Neural progenitor cell (in vitro differentiated cells): Measurements from ENCODE around the gene CLTCL1. TPM values are rescaled to one million over a fixed set of nuclear protein-coding genes. Genes with fewer than 3 reads are reported as not detected.

Experiments used
- DNase-seq: peaks from one replicate; pipeline ENCODE4 v3.0.0-alpha.2; 2016; ENCODE audit warnings: low spot score
- H2AFZ ChIP-seq: fragments of 200-600 bp; sonication (generic); replicated peaks from 2 replicates; pipeline ENCODE4 v1.6.1; 2016; ENCODE audit warnings: antibody characterized with exemption
- H3F3A ChIP-seq: fragments of 200-600 bp; sonication (generic); 2 replicates; pipeline ENCODE4 v1.6.1; 2016; ENCODE audit warnings: antibody characterized with exemption, low read depth
- H3K27ac ChIP-seq: fragments of 200-600 bp; sonication (generic); 2 replicates; pipeline ENCODE4 v1.5.1; 2016; ENCODE audit warnings: mild to moderate bottlenecking
- H3K27me3 ChIP-seq: fragments of 200-600 bp; sonication (generic); 2 replicates; pipeline ENCODE4 v1.6.1; 2016; ENCODE audit warnings: mild to moderate bottlenecking, moderate library complexity
- H3K36me3 ChIP-seq: fragments of 200-600 bp; sonication (generic); 2 replicates; pipeline ENCODE4 v1.5.1; 2016
- H3K4me1 ChIP-seq: fragments of 200-600 bp; sonication (generic); 2 replicates; pipeline ENCODE4 v1.6.1; 2016; ENCODE audit warnings: mixed run types
- H3K4me2 ChIP-seq: fragments of 200-600 bp; sonication (generic); 2 replicates; pipeline ENCODE4 v1.6.1; 2016
- H3K4me3 ChIP-seq: fragments of 200-600 bp; sonication (generic); 2 replicates; pipeline ENCODE4 v1.5.1; 2016
- H3K79me2 ChIP-seq: fragments of 200-600 bp; sonication (generic); 2 replicates; pipeline ENCODE4 v1.6.1; 2016; ENCODE audit warnings: low read depth
- H3K9ac ChIP-seq: fragments of 200-600 bp; sonication (generic); 2 replicates; pipeline ENCODE4 v1.6.1; 2016
- H3K9me3 ChIP-seq: fragments of 200-600 bp; sonication (generic); 2 replicates; pipeline ENCODE4 v1.5.1; 2016; ENCODE audit warnings: low read depth
- H4K20me1 ChIP-seq: fragments of 200-600 bp; sonication (generic); 2 replicates; pipeline ENCODE4 v1.6.1; 2016; ENCODE audit warnings: low read depth
- H3K27ac Mint-ChIP-seq: 3 replicates; pipeline ENCODE4 v1.8.0; 2021; ENCODE audit warnings: mixed read lengths
- H3K27me3 Mint-ChIP-seq: 2 replicates; pipeline ENCODE4 v1.8.0; 2022; ENCODE audit warnings: low read depth, mild to moderate bottlenecking, inconsistent platforms, moderate library complexity, mixed read lengths; ENCODE audit not compliant: insufficient read depth
- H3K36me3 Mint-ChIP-seq: 3 replicates; pipeline ENCODE4 v1.8.0; 2021; ENCODE audit warnings: mixed read lengths
- H3K4me1 Mint-ChIP-seq: 3 replicates; pipeline ENCODE4 v1.8.0; 2021; ENCODE audit warnings: mixed read lengths
- H3K4me3 Mint-ChIP-seq: 3 replicates; pipeline ENCODE4 v1.8.0; 2021; ENCODE audit warnings: mild to moderate bottlenecking, moderate library complexity, mixed read lengths
- H3K9me3 Mint-ChIP-seq: 3 replicates; pipeline ENCODE4 v1.8.0; 2020; ENCODE audit warnings: mixed read lengths
- EZH2 ChIP-seq: fragments of 200-600 bp; sonication (generic); IDR thresholded peaks from 2 replicates; pipeline ENCODE4 v1.6.1; 2017; ENCODE audit warnings: antibody characterized with exemption, mild to moderate bottlenecking, moderate library complexity
- EZH2phosphoT487 ChIP-seq: fragments of 200-600 bp; sonication (generic); IDR thresholded peaks from 2 replicates; pipeline ENCODE4 v1.6.1; 2017; ENCODE audit warnings: antibody characterized with exemption
- total RNA-seq: library from RNA; depleted of rRNA; stranded (reverse); fragments of >200 nt; gene quantifications from 2 replicates; pipeline ENCODE4 v1.2.3, GENCODE V29; 2015; ENCODE audit warnings: low replicate concordance
- TF ChIP-seq, protein P1 (sequence below): fragments of 200-600 bp; sonication (generic); IDR thresholded peaks from 2 replicates; pipeline ENCODE4 v1.5.1; 2017; ENCODE audit warnings: antibody characterized with exemption, mild to moderate bottlenecking

Gene CLTCL1
- total RNA-seq, 1 donor from 2014 or later = 13.7 TPM

DNA sequence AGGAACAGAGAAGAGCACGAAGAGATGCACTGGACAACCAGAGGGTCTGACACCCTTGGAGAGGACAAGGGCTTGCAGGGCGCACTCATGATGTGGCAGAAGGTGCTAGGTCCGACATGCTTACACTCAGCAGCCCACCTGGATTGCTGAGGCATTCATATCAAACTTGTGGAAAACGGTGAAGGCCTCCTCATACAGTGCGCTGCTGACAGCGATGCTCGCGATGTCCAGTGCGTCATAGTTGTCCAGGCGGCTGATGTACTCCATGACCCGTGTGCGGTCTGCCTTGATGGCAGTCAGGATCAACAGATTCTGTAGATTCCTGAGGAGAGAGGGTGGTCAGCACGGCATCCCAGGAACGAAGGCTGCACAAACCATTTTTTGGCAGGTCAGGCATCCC is 81.3 kb downstream of the CLTCL1 start:
- Histone ChIP-seq H4K20me1 (no peaks in the 10 kb centered on the region), H3K9me3 (no peaks in the 10 kb centered on the region), H3K36me3 (no peaks in the 10 kb centered on the region), H3K79me2 (no peaks in the 10 kb centered on the region), H3K27me3 (no peaks in the 10 kb centered on the region), H3K27ac (no peak overlapping the region), H3K4me2 (no peak overlapping the region), H3K4me3 (no peak overlapping the region), H2AFZ (no peak overlapping the region), H3F3A (no peaks in the 10 kb centered on the region), H3K4me1 (peaks cover 12% of the 10 kb centered on the region), H3K9ac (no peak overlapping the region)
- H3K36me3 Mint-ChIP-seq = no peaks in the 10 kb centered on the region
- H3K27me3 Mint-ChIP-seq = peaks cover 4% of the 10 kb centered on the region
- no peak for DNase-seq
- H3K4me3 Mint-ChIP-seq = no peak overlapping the region
- H3K27ac Mint-ChIP-seq = no peak overlapping the region
- no peaks in the 10 kb centered on the region for H3K9me3 Mint-ChIP-seq
- peaks cover 15% of the 10 kb centered on the region for H3K4me1 Mint-ChIP-seq
- TF ChIP-seq EZH2 = no peak
- TF ChIP-seq, protein P1, sequence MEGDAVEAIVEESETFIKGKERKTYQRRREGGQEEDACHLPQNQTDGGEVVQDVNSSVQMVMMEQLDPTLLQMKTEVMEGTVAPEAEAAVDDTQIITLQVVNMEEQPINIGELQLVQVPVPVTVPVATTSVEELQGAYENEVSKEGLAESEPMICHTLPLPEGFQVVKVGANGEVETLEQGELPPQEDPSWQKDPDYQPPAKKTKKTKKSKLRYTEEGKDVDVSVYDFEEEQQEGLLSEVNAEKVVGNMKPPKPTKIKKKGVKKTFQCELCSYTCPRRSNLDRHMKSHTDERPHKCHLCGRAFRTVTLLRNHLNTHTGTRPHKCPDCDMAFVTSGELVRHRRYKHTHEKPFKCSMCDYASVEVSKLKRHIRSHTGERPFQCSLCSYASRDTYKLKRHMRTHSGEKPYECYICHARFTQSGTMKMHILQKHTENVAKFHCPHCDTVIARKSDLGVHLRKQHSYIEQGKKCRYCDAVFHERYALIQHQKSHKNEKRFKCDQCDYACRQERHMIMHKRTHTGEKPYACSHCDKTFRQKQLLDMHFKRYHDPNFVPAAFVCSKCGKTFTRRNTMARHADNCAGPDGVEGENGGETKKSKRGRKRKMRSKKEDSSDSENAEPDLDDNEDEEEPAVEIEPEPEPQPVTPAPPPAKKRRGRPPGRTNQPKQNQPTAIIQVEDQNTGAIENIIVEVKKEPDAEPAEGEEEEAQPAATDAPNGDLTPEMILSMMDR = no peak
- no peak for TF ChIP-seq EZH2phosphoT487

DNA sequence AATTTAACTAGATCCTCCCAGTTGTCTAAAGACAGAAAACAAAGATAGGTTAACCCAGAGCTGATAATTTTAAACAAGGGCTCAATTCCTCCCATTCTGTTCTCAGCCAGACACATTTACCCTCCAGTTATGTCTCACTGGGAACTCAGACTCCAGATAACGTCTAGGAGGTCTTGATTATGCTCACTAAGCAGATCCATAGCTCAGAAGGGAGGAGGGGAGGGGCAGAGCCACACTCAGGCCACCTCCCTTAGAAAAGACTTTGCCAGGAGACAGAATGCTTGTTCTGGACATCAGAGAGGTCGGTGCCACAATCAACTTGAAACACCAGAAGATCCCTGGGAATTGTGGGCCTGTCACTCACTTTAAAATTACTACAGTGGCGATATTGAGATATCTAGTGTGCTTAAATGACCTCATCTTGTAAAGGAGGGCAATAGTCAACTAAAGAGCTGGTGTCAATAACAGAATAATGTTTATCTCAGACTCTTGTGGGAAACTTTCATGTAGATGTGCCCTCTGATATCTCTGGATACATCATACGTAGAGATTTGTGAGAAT is 83.2 kb downstream of the CLTCL1 start:
- TF ChIP-seq, protein P1 = no peak
- TF ChIP-seq EZH2 = no peak
- no peak for TF ChIP-seq EZH2phosphoT487
- Histone ChIP-seq H2AFZ (no peak overlapping the region), H3K4me2 (no peak overlapping the region), H3K9me3 (no peaks in the 10 kb centered on the region), H3K4me1 (peaks cover 2% of the 10 kb centered on the region), H3F3A (no peaks in the 10 kb centered on the region), H4K20me1 (no peaks in the 10 kb centered on the region), H3K27ac (no peak overlapping the region), H3K4me3 (no peak overlapping the region), H3K79me2 (no peaks in the 10 kb centered on the region), H3K9ac (no peak overlapping the region), H3K27me3 (no peaks in the 10 kb centered on the region), H3K36me3 (no peaks in the 10 kb centered on the region)
- peaks cover 4% of the 10 kb centered on the region for H3K27me3 Mint-ChIP-seq
- H3K27ac Mint-ChIP-seq = no peak overlapping the region
- H3K36me3 Mint-ChIP-seq = no peaks in the 10 kb centered on the region
- H3K4me1 Mint-ChIP-seq = peaks cover 5% of the 10 kb centered on the region
- H3K9me3 Mint-ChIP-seq = no peaks in the 10 kb centered on the region
- no peak for DNase-seq
- no peak overlapping the region for H3K4me3 Mint-ChIP-seq

- H3K4me3 Mint-ChIP-seq = no peak overlapping the region
- peaks cover 4% of the 10 kb centered on the region for H3K27me3 Mint-ChIP-seq
- H3K79me2 ChIP-seq = no peaks in the 10 kb centered on the region
- H2AFZ ChIP-seq = no peak overlapping the region
- no peak for DNase-seq
- H3K36me3 Mint-ChIP-seq = no peaks in the 10 kb centered on the region
- H3K4me1 ChIP-seq = no peaks in the 10 kb centered on the region
- no peak overlapping the region for H3K9ac ChIP-seq
- peaks cover 2% of the 10 kb centered on the region for H3K4me1 Mint-ChIP-seq
- H3K9me3 ChIP-seq = no peaks in the 10 kb centered on the region
- no peaks in the 10 kb centered on the region for H3K27me3 ChIP-seq
- no peak overlapping the region for H3K27ac ChIP-seq
- no peaks in the 10 kb centered on the region for H3K9me3 Mint-ChIP-seq
- no peaks in the 10 kb centered on the region for H3F3A ChIP-seq
- no peak overlapping the region for H3K4me2 ChIP-seq
- H3K36me3 ChIP-seq = no peaks in the 10 kb centered on the region
- no peaks in the 10 kb centered on the region for H4K20me1 ChIP-seq
- H3K4me3 ChIP-seq = no peak overlapping the region
- no peak for TF ChIP-seq EZH2
- TF ChIP-seq EZH2phosphoT487 = no peak
- TF ChIP-seq, protein P1 = no peak
- no peak overlapping the region for H3K27ac Mint-ChIP-seq
These were observed 83.6 kb downstream of the CLTCL1 start for GRCh38 chr22:19207884-19208283.
